K562 (cell line): ENCODE measurements around the gene ZNF506. TPM values are rescaled to one million over a fixed set of nuclear protein-coding genes. Genes with fewer than 3 reads are reported as not detected.

Source experiments
- CBX3 ChIP-seq, 2 experiments: IDR thresholded peaks; 1 replicate in 1 of 2; 2 replicates in 1 of 2; pipeline ENCODE4 v1.6.1; 2012; ENCODE audit warnings: inconsistent platforms in 2 of 2, low read length in 2 of 2, borderline replicate concordance in 1 of 2, control low read depth in 1 of 2
- CLOCK ChIP-seq: fragments of 250-450 bp; sonication (Bioruptor Pico); IDR thresholded peaks from 2 replicates; pipeline ENCODE4 v1.4.0; 2020; ENCODE audit warnings: mild to moderate bottlenecking, moderate library complexity, borderline replicate concordance
- HNRNPLL ChIP-seq: fragments of 200-400 bp; formaldehyde crosslinking; IDR thresholded peaks from 2 replicates; pipeline ENCODE4 v1.6.1; 2017; ENCODE audit warnings: low read length, low read depth, mild to moderate bottlenecking; ENCODE audit not compliant: poor library complexity, severe bottlenecking
- MAFK ChIP-seq: IDR thresholded peaks from 2 replicates; pipeline ENCODE4 v1.6.1; 2011; ENCODE audit warnings: low read length, improper control_type of control experiment
- MCM3 ChIP-seq: fragments of 450-650 bp; IDR thresholded peaks from 2 replicates; pipeline ENCODE4 v1.6.1; 2016
- OTX1 ChIP-seq: fragments of 450-650 bp; formaldehyde crosslinking; IDR thresholded peaks from 2 replicates; pipeline ENCODE4 v1.4.0; 2022; ENCODE audit warnings: mild to moderate bottlenecking
- PHF21A ChIP-seq: fragments of 450-650 bp; IDR thresholded peaks from 2 replicates; pipeline ENCODE4 v1.6.1; 2017; ENCODE audit warnings: low read depth, borderline replicate concordance
- RBBP5 ChIP-seq: fragments of 200-600 bp; sonication (generic); IDR thresholded peaks from 2 replicates; pipeline ENCODE4 v1.6.1; 2012; ENCODE audit warnings: borderline replicate concordance, mild to moderate bottlenecking, low read length, control low read depth, inconsistent platforms; ENCODE audit not compliant: insufficient read depth, poor library complexity, severe bottlenecking
- RFX7 ChIP-seq: fragments of 250-450 bp; sonication (Bioruptor Pico); IDR thresholded peaks from 2 replicates; pipeline ENCODE4 v1.5.1; 2021; ENCODE audit warnings: mild to moderate bottlenecking
- SREBF2 ChIP-seq: sonication (generic); formaldehyde crosslinking; IDR thresholded peaks from 2 replicates; pipeline ENCODE4 v1.4.0; 2020; ENCODE audit warnings: mild to moderate bottlenecking, missing genetic modification reagents
- SRSF9 ChIP-seq: fragments of 200-400 bp; formaldehyde crosslinking; IDR thresholded peaks from 2 replicates; pipeline ENCODE4 v1.6.1; 2017; ENCODE audit warnings: low read depth, low read length, borderline replicate concordance
- UBTF ChIP-seq, 2 experiments: IDR thresholded peaks; 2 replicates each; pipeline ENCODE4 v1.6.1; 2012; ENCODE audit warnings: improper control_type of control experiment in 2 of 2, low read depth in 2 of 2, low read length in 2 of 2, borderline replicate concordance in 1 of 2
- ZNF561 ChIP-seq: fragments of 450-650 bp; formaldehyde crosslinking; conservative IDR thresholded peaks from 2 replicates; pipeline ENCODE4 v1.4.0; 2020; ENCODE audit warnings: mild to moderate bottlenecking, moderate library complexity
- ZNF699 ChIP-seq: fragments of 250-450 bp; sonication (Bioruptor Pico); IDR thresholded peaks from 2 replicates; pipeline ENCODE4 v1.8.0; 2021; ENCODE audit warnings: mild to moderate bottlenecking, moderate library complexity; ENCODE audit not compliant: insufficient replicate concordance
- ZZZ3 ChIP-seq: fragments of 450-650 bp; IDR thresholded peaks from 2 replicates; pipeline ENCODE4 v1.6.1; 2016; ENCODE audit warnings: antibody characterized with exemption, mild to moderate bottlenecking, moderate library complexity
- polyA plus RNA-seq, 8 experiments: library from polyadenylated mRNA; depleted of rRNA in 4 of 8; stranded (reverse) in 5 of 8; unstranded in 3 of 8; fragments of >200 nt; fragmentation: Nextera tagmentation in 2 of 8; fragmentation: Illumina TruSeq in 1 of 8; extraction: Ambion mirVana in 2 of 8; extraction: Trizol in 1 of 8; gene quantifications; 2 replicates each; pipeline versions ENCODE4 v1.2.1 to v1.2.3, GENCODE V29; 2011 to 2014; ENCODE audit warnings: inconsistent platforms in 1 of 8, missing spikeins in 1 of 8
- total RNA-seq, 7 experiments: library from RNA; depleted of rRNA in 6 of 7; stranded (reverse); fragments of >200 nt in 6 of 7; fragmentation: Illumina TruSeq in 2 of 7; extraction: Trizol in 2 of 7; gene quantifications; 2 replicates each; pipeline versions ENCODE4 v1.2.1 to v1.2.3, GENCODE V29; 2011 to 2021; ENCODE audit warnings: low replicate concordance in 1 of 7
- TF ChIP-seq, protein P1 (sequence below): sonication (generic); formaldehyde crosslinking; IDR thresholded peaks from 2 replicates; pipeline ENCODE4 v1.8.0; 2023; ENCODE audit warnings: missing genetic modification reagents, mild to moderate bottlenecking, borderline replicate concordance

Gene ZNF506
- total and polyA plus RNA-seq, 9 of the 15 experiments (the other 6 are each of a cell fraction or from before 2014, with no cell fraction given), result 0.03 to 0.44 (median 0.14) TPM; not detected in 2

DNA sequence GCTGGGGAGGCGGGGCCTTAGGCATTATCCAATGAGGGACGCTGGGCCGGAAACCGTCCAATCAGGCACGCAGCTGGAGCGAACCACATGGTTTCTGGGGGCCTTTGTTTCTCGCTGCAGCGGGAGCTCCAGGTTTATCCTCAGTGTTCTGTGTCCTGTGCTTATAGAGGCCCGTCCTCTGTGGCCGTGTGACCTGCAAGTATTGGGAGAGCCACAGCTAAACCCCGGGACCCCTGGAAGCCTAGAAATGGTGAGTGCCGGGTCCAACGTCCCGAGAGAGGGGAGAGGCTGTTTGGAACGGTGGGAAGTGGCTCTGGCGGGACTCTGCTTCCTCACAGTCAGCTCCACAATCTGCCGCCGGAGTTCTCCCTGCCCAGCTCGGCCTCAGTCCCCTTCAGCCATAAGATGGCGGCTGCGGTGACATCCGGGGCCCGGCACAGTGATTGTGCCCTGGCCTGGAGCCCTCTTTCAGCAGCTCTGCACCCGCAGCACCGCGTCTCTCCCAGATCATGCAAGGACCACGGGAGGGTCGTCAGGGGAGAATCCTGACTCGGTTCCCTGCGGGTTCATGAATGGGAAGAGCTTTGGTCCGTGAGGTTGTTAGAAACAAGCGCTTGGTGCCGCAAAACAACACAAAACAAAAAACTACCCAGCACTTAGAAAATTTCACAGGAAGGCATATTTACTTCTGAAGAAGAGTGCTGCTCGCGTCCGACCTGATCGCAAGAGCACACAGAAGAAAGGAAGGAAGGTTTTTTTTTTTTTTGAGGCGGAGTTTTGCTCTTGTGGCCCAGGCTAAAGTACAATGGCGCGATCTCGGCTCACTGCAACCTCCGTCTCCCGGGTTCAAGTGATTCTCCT lies 44.4 kb upstream of the ZNF506 start, which contains the start of gene ZNF253 (continued):
- TF ChIP-seq RBBP5, result peak; percentile 83
- no peak for TF ChIP-seq CLOCK (CRISPR knock-in tag)
- TF ChIP-seq CBX3 (IDR thresholded peaks at IDR 0.05; ENCODE audit: borderline replicate concordance in 1 of 2, low read length in 2 of 2), result peak in 1 of 2 experiments; percentile 30; a peak in 1 of 3 replicates
- no peak for TF ChIP-seq OTX1
- TF ChIP-seq MCM3, result no peak
- TF ChIP-seq MAFK, result no peak
- no peak for TF ChIP-seq HNRNPLL
- TF ChIP-seq, protein P1, sequence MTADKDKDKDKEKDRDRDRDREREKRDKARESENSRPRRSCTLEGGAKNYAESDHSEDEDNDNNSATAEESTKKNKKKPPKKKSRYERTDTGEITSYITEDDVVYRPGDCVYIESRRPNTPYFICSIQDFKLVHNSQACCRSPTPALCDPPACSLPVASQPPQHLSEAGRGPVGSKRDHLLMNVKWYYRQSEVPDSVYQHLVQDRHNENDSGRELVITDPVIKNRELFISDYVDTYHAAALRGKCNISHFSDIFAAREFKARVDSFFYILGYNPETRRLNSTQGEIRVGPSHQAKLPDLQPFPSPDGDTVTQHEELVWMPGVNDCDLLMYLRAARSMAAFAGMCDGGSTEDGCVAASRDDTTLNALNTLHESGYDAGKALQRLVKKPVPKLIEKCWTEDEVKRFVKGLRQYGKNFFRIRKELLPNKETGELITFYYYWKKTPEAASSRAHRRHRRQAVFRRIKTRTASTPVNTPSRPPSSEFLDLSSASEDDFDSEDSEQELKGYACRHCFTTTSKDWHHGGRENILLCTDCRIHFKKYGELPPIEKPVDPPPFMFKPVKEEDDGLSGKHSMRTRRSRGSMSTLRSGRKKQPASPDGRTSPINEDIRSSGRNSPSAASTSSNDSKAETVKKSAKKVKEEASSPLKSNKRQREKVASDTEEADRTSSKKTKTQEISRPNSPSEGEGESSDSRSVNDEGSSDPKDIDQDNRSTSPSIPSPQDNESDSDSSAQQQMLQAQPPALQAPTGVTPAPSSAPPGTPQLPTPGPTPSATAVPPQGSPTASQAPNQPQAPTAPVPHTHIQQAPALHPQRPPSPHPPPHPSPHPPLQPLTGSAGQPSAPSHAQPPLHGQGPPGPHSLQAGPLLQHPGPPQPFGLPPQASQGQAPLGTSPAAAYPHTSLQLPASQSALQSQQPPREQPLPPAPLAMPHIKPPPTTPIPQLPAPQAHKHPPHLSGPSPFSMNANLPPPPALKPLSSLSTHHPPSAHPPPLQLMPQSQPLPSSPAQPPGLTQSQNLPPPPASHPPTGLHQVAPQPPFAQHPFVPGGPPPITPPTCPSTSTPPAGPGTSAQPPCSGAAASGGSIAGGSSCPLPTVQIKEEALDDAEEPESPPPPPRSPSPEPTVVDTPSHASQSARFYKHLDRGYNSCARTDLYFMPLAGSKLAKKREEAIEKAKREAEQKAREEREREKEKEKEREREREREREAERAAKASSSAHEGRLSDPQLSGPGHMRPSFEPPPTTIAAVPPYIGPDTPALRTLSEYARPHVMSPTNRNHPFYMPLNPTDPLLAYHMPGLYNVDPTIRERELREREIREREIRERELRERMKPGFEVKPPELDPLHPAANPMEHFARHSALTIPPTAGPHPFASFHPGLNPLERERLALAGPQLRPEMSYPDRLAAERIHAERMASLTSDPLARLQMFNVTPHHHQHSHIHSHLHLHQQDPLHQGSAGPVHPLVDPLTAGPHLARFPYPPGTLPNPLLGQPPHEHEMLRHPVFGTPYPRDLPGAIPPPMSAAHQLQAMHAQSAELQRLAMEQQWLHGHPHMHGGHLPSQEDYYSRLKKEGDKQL (CRISPR knock-in tag), result no peak
- TF ChIP-seq ZZZ3, result no peak
- no peak for TF ChIP-seq PHF21A
- TF ChIP-seq ZNF699 (CRISPR knock-in tag), result no peak
- TF ChIP-seq RFX7 (CRISPR knock-in tag), result no peak
- no peak; a peak in 1 of 4 replicates for TF ChIP-seq UBTF (IDR thresholded peaks at IDR 0.05; ENCODE audit: borderline replicate concordance in 1 of 2, low read depth in 2 of 2, low read length in 2 of 2)
- no peak for TF ChIP-seq SREBF2 (CRISPR knock-in tag)
- TF ChIP-seq SRSF9, result no peak
- no peak for TF ChIP-seq ZNF561 (CRISPR knock-in tag)
